Bronchial epithelial cell (primary cell): ENCODE results near the gene ABCD1. TPM values are rescaled to one million over a fixed set of nuclear protein-coding genes. Genes with fewer than 3 reads are reported as not detected.
A peak's percentile ranks its signal among the peaks of the same experiment; 100 is the strongest.

Source experiments
- DNase-seq: peaks from one replicate; pipeline ENCODE4 v3.0.0-alpha.2; 2010; ENCODE audit warnings: low read depth
- FAIRE-seq: peaks from 2 replicates; lab custom pipeline; 2011; peaks lifted over from hg19 to GRCh38; lab: Jason Lieb, UNC
- H3K27me3 ChIP-seq: 2 replicates; pipeline ENCODE4 v1.5.1; 2011; ENCODE audit warnings: low read length; ENCODE audit not compliant: control insufficient read depth, insufficient read depth
- H3K36me3 ChIP-seq: 2 replicates; pipeline ENCODE4 v1.5.1; 2011; ENCODE audit warnings: low read length; ENCODE audit not compliant: control insufficient read depth, insufficient read depth
- H3K4me3 ChIP-seq: 2 replicates; pipeline ENCODE4 v1.5.1; 2011; ENCODE audit warnings: mild to moderate bottlenecking, low read depth, low read length, control low read depth
- CTCF ChIP-seq: IDR thresholded peaks from 2 replicates; pipeline ENCODE4 v1.5.1; 2011; ENCODE audit warnings: mild to moderate bottlenecking, moderate library complexity, low read length, control low read depth, inconsistent platforms; ENCODE audit not compliant: insufficient read depth, severe bottlenecking
- total RNA-seq: library from RNA; depleted of rRNA; stranded (reverse); fragments of >200 nt; gene quantifications from 2 replicates; pipeline ENCODE4 v1.2.1, GENCODE V29; 2014

ABCD1 gene
- total RNA-seq, 1 donor from 2014 or later = 1.8 TPM

GRCh38 chrX:153707406-153707805, 17.2 kb upstream of the ABCD1 start:
- H3K36me3 ChIP-seq = peaks cover 4% of the 10 kb centered on the region
- TF ChIP-seq CTCF = no peak
- no peaks in the 10 kb centered on the region for H3K27me3 ChIP-seq
- DNase-seq (no peak), FAIRE-seq (no peak)
- H3K4me3 ChIP-seq = no peak overlapping the region

GRCh38 chrX:153708415-153708814, 16.2 kb upstream of the ABCD1 start:
- no peak for FAIRE-seq

GRCh38 chrX:153709726-153710674, 14.7 kb upstream of the ABCD1 start:
- DNase-seq (no peak), FAIRE-seq (no peak)
- no peak for TF ChIP-seq CTCF
- Histone ChIP-seq H3K27me3 (no peaks in the 10 kb centered on the region), H3K36me3 (peaks cover 5% of the 10 kb centered on the region), H3K4me3 (no peak overlapping the region)

More at GRCh38 chrX:153708415-153708814, 16.2 kb upstream of the ABCD1 start:
- H3K4me3 ChIP-seq = no peak overlapping the region
- DNase-seq = peak; percentile 87
- TF ChIP-seq CTCF = peak; percentile 66
- peaks cover 2% of the 10 kb centered on the region for H3K36me3 ChIP-seq
- no peaks in the 10 kb centered on the region for H3K27me3 ChIP-seq

- no peak for DNase-seq
- H3K36me3 ChIP-seq = peaks cover 12% of the 10 kb centered on the region
- no peak overlapping the region for H3K4me3 ChIP-seq
- no peak for TF ChIP-seq CTCF
- no peak for FAIRE-seq
- H3K27me3 ChIP-seq = no peaks in the 10 kb centered on the region
Measured at GRCh38 chrX:153714256-153714655, 10.4 kb upstream of the ABCD1 start.

GRCh38 chrX:153717445-153717844, 7.2 kb upstream of the ABCD1 start:
- TF ChIP-seq CTCF = no peak
- H3K36me3 ChIP-seq = peaks cover 20% of the 10 kb centered on the region
- H3K4me3 ChIP-seq = no peak overlapping the region
- no peak for FAIRE-seq
- no peaks in the 10 kb centered on the region for H3K27me3 ChIP-seq
- no peak for DNase-seq
